ENCODE results near the gene TULP3. TPM values are rescaled to one million over a fixed set of nuclear protein-coding genes. Genes with fewer than 3 reads are reported as not detected.

Gene TULP3, protein sequence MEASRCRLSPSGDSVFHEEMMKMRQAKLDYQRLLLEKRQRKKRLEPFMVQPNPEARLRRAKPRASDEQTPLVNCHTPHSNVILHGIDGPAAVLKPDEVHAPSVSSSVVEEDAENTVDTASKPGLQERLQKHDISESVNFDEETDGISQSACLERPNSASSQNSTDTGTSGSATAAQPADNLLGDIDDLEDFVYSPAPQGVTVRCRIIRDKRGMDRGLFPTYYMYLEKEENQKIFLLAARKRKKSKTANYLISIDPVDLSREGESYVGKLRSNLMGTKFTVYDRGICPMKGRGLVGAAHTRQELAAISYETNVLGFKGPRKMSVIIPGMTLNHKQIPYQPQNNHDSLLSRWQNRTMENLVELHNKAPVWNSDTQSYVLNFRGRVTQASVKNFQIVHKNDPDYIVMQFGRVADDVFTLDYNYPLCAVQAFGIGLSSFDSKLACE
- total RNA-seq (ENCODE audit: unreplicated experiment), result 49.4 TPM
- long read RNA-seq, transcript TULP3-202 (11 exons, 3,076 nt), result major isoform, 17 of 26 reads
- long read RNA-seq, partial matches to known transcripts, result 0 of 26 reads
- long read RNA-seq, other reads (novel, unspliced or antisense), result 9 of 26 reads

DNA sequence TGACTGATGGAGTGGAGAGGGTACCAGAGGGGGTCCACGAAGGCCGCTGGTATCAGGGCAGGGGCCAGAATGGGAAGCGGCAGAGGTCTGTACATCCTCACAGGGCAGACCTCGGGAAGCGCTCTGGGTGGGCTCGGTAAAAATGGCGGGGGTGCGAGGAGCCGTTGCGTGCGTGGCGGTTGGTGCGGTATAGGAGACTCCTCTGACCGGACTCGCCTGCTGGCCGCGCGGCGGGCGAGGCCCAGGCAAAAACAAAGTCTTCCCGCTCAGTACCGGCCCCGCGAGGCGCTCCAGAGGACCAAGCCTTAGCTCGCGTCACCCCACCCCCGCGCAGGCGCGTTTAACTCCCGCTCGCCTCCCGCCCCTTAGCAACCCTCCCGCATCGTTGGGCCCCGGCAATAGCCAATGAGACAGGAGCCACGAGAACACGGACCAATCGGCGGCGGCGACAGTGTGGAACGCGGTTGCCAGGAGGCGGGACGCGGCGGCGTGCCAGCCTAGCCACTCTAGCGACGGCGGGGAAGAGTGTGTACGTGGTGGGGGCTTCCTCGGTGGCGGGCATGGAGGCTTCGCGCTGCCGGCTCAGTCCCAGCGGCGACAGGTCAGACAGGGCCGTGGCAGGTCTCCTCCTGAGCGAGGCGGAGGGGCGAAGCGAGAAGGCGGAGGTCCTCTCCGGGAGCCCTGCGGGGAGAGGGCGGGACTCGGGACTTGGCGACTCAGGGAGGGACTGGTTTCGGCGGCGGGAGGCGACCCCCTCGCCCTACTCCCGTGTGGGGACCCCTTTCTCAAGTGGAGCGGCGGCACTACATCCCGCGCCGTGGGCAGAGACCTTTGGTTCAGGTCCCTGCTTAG, at the start of gene TULP3:
TSS of gene TULP3 (plus strand) at position 504 of the 852 bp plus-strand sequence. CDS start at position 561, 57 bp downstream.
- peak; percentile 97 for DNase-seq (ENCODE audit: low spot score)

DNA sequence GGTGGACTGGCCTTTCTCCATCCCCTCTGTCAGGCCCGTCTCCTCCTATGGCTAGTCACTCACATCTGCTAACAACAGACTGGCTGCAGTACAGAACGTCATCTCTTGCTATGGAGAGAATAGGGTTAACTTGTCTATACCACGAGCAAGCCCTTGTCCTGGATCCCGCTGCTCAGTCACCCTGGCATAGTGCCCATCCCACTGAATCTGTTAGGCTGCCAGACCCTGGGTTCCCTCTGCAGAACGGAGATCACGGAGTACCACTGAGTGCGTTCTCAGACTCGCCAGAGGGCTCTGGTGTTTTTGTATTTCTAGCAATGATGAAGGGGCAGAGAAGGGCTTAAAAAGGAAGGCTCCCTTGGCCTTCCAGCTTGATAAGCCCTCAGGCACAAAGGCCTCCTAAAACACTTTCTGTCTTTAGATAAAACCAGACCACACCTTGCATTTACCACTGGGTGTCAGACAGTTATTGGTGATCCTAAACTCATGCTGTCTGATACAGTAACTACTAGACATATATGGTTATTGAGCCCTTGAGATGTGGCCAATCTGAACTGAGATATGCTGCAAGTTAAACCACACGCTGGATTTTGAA, 49.5 kb upstream of the TULP3 start:
- TF ChIP-seq, protein P1, sequence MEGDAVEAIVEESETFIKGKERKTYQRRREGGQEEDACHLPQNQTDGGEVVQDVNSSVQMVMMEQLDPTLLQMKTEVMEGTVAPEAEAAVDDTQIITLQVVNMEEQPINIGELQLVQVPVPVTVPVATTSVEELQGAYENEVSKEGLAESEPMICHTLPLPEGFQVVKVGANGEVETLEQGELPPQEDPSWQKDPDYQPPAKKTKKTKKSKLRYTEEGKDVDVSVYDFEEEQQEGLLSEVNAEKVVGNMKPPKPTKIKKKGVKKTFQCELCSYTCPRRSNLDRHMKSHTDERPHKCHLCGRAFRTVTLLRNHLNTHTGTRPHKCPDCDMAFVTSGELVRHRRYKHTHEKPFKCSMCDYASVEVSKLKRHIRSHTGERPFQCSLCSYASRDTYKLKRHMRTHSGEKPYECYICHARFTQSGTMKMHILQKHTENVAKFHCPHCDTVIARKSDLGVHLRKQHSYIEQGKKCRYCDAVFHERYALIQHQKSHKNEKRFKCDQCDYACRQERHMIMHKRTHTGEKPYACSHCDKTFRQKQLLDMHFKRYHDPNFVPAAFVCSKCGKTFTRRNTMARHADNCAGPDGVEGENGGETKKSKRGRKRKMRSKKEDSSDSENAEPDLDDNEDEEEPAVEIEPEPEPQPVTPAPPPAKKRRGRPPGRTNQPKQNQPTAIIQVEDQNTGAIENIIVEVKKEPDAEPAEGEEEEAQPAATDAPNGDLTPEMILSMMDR (IDR thresholded peaks at IDR 0.05; ENCODE audit: unreplicated experiment), result no peak
- no peak overlapping the region for H3K27ac Mint-ChIP-seq (ENCODE audit: unreplicated experiment)
- no peaks in the 10 kb centered on the region for H3K36me3 Mint-ChIP-seq (ENCODE audit: low read depth, unreplicated experiment)
- H3K4me1 Mint-ChIP-seq (ENCODE audit: unreplicated experiment), result peaks cover 10% of the 10 kb centered on the region
- H3K27me3 Mint-ChIP-seq (ENCODE audit: unreplicated experiment), result no peaks in the 10 kb centered on the region
- no peak for DNase-seq (ENCODE audit: low spot score)
- H3K4me3 Mint-ChIP-seq (ENCODE audit: unreplicated experiment), result no peak overlapping the region
- H3K9me3 Mint-ChIP-seq (ENCODE audit: unreplicated experiment), result no peaks in the 10 kb centered on the region

More for the DNA sequence above, at the start of gene TULP3:
- peaks cover 15% of the 10 kb centered on the region for H3K27me3 Mint-ChIP-seq (ENCODE audit: unreplicated experiment)
- H3K27ac Mint-ChIP-seq (ENCODE audit: unreplicated experiment), result peak within 1 kb of the TSS; percentile 98
- H3K9me3 Mint-ChIP-seq (ENCODE audit: unreplicated experiment), result no peaks in the 10 kb centered on the region
- H3K4me1 Mint-ChIP-seq (ENCODE audit: unreplicated experiment), result peaks cover 15% of the 10 kb centered on the region
- peak within 1 kb of the TSS; percentile 99 for H3K4me3 Mint-ChIP-seq (ENCODE audit: unreplicated experiment)
- H3K36me3 Mint-ChIP-seq (ENCODE audit: low read depth, unreplicated experiment), result peaks cover 7% of the 10 kb centered on the region
- TF ChIP-seq, protein P1 (IDR thresholded peaks at IDR 0.05; ENCODE audit: unreplicated experiment), result no peak

DNA sequence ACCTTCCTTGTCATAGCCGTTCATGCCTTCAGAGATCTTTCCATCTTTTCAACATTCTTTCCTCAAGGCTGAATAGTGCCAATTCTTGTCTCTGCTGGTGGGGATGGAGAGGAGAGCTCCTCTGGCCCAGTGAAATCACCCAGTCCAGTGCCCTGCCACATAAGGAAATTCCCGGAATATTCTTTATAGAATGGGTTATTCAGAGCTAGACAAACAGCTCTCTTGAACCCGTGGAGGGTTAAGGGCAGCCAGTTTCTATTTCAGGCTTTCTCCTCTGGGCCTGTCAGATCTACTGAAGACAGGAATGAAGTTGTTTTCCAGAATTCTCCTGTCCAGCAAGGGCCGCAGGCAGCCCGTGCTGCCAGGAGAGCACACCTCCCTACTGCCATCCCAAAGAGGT, 47.7 kb upstream of the TULP3 start:
- no peak overlapping the region for H3K27ac Mint-ChIP-seq (ENCODE audit: unreplicated experiment)
- TF ChIP-seq, protein P1 (IDR thresholded peaks at IDR 0.05; ENCODE audit: unreplicated experiment), result no peak
- H3K36me3 Mint-ChIP-seq (ENCODE audit: low read depth, unreplicated experiment), result no peaks in the 10 kb centered on the region
- no peak overlapping the region for H3K4me3 Mint-ChIP-seq (ENCODE audit: unreplicated experiment)
- no peak for DNase-seq (ENCODE audit: low spot score)
- no peaks in the 10 kb centered on the region for H3K9me3 Mint-ChIP-seq (ENCODE audit: unreplicated experiment)
- H3K27me3 Mint-ChIP-seq (ENCODE audit: unreplicated experiment), result peaks cover 1% of the 10 kb centered on the region
- H3K4me1 Mint-ChIP-seq (ENCODE audit: unreplicated experiment), result peaks cover 16% of the 10 kb centered on the region

DNA sequence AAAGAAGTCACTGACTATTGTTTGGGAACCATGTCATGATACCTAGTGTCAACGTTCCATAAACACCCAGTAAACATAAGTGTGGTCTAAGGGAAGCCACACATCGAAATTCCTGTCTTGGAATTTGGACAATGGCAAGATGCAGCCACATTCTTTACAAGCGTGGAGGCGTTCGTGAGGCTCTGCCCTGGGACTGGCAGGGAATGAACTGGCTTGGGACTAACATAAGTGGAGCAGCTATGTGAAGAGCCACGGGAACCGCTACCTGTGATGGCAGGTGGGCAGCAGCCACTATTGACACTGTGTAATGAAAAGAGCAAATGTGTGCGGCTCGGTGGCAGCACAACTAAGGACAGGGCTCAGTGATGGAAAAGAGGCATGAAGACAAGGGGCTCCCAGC, 45.9 kb upstream of the TULP3 start:
- H3K27me3 Mint-ChIP-seq (ENCODE audit: unreplicated experiment), result peaks cover 1% of the 10 kb centered on the region
- H3K4me1 Mint-ChIP-seq (ENCODE audit: unreplicated experiment), result peaks cover 16% of the 10 kb centered on the region
- no peaks in the 10 kb centered on the region for H3K9me3 Mint-ChIP-seq (ENCODE audit: unreplicated experiment)
- peaks cover 3% of the 10 kb centered on the region for H3K36me3 Mint-ChIP-seq (ENCODE audit: low read depth, unreplicated experiment)
- H3K4me3 Mint-ChIP-seq (ENCODE audit: unreplicated experiment), result peak overlapping the region; percentile 56
- TF ChIP-seq, protein P1 (IDR thresholded peaks at IDR 0.05; ENCODE audit: unreplicated experiment), result no peak
- peak overlapping the region; percentile 62 for H3K27ac Mint-ChIP-seq (ENCODE audit: unreplicated experiment)
- no peak for DNase-seq (ENCODE audit: low spot score)
